ENCODE results near the gene GMDS. TPM values are rescaled to one million over a fixed set of nuclear protein-coding genes. Genes with fewer than 3 reads are reported as not detected.

GMDS gene
- total and polyA plus RNA-seq, 9 donors, result 6.6 to 20.6 (median 11.0) TPM

DNA sequence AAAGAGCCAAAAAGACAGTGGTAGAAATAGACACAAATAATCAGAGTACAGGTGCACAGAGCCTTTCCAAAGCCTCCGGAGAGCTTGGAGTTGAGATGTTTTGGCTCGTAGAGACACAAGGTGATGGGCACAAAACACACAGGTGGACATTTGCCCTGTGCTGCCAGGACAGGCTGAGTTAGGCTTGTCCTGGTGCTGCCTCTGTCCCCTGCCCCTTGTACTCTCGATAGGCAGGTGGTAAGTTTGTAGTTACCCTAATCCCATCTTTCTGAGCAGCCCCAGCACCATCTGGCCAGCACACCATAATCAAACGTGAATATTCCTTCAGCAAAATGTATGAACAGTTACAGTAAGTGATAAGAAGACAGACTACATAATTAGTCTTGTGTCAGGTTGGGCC is 540.2 kb downstream of the GMDS start:
- Histone ChIP-seq H3K4me3 (no peak overlapping the region), H3K27me3 (no peaks in the 10 kb centered on the region), H3K27ac (no peak overlapping the region), H3K4me1 (ENCODE audit: insufficient read depth) (no peaks in the 10 kb centered on the region), H3K36me3 (no peaks in the 10 kb centered on the region), H3K9me3 (no peaks in the 10 kb centered on the region)
- DNase-seq, result no peak
- TF ChIP-seq, protein P1, sequence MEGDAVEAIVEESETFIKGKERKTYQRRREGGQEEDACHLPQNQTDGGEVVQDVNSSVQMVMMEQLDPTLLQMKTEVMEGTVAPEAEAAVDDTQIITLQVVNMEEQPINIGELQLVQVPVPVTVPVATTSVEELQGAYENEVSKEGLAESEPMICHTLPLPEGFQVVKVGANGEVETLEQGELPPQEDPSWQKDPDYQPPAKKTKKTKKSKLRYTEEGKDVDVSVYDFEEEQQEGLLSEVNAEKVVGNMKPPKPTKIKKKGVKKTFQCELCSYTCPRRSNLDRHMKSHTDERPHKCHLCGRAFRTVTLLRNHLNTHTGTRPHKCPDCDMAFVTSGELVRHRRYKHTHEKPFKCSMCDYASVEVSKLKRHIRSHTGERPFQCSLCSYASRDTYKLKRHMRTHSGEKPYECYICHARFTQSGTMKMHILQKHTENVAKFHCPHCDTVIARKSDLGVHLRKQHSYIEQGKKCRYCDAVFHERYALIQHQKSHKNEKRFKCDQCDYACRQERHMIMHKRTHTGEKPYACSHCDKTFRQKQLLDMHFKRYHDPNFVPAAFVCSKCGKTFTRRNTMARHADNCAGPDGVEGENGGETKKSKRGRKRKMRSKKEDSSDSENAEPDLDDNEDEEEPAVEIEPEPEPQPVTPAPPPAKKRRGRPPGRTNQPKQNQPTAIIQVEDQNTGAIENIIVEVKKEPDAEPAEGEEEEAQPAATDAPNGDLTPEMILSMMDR (IDR thresholded peaks at IDR 0.05), result no peak
- no peak for TF ChIP-seq POLR2A (IDR thresholded peaks at IDR 0.05)
- TF ChIP-seq EP300 (IDR thresholded peaks at IDR 0.05), result no peak
- intact Hi-C loops (cut with DNase I), result no loop called here
- WGBS, 3 donors, result 86 to 89% (median 88%) methylated on average over 4 of the region's 4 CpGs

DNA sequence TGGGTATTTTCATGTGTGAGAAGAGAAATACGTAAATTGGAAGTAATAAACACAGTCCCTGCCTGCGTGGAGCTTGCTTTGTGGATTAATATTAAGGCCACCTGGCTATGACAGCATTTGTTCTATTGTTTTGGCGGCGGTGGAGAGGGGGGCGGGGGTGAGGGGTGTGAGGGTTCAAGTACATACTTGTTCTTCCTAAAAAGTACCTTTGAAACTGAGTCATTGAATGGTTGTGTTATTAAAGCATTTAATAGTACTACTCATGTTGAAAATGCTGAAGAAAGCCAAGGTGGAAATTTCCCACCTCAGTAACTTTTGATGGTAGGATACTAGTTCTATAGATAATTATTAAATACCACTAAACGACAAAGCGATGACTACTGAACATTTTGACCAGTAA is 540.7 kb downstream of the GMDS start:
- intact Hi-C loops (cut with DNase I), result no loop called here
- Histone ChIP-seq H3K4me1 (ENCODE audit: insufficient read depth) (no peaks in the 10 kb centered on the region), H3K4me3 (no peak overlapping the region), H3K36me3 (no peaks in the 10 kb centered on the region), H3K27ac (no peak overlapping the region), H3K9me3 (no peaks in the 10 kb centered on the region), H3K27me3 (no peaks in the 10 kb centered on the region)
- DNase-seq, result no peak
- 67 to 83% (median 79%) methylated on average over 7 of the region's 7 CpGs for WGBS, 3 donors
- no peak for TF ChIP-seq POLR2A (IDR thresholded peaks at IDR 0.05)
- TF ChIP-seq, protein P1 (IDR thresholded peaks at IDR 0.05), result no peak
- no peak for TF ChIP-seq EP300 (IDR thresholded peaks at IDR 0.05)

DNA sequence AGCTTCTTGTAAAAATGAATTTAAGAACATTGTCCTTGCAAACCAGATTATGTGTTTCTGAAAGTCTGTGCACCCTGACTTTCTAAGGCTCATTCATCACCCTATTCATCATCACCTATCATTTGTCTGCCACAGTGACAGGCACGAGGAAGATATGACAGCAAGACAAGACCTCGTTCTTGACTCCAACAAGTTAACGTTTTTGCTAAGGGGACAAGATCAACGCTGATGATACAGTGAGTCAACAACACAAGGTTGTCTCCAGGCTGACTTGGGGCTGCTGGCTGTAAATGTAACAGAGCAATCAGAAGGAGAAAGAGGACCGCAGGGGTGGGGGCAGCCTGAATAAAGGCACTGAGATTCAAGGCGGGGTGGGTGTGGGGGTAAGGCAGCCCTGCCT is 541.5 kb downstream of the GMDS start:
- no peaks in the 10 kb centered on the region for H3K9me3 ChIP-seq
- H3K4me1 ChIP-seq (ENCODE audit: insufficient read depth), result no peaks in the 10 kb centered on the region
- no peaks in the 10 kb centered on the region for H3K36me3 ChIP-seq
- H3K27me3 ChIP-seq, result no peaks in the 10 kb centered on the region
- intact Hi-C loops (cut with DNase I), result no loop called here
- 72 to 77% (median 77%) methylated on average over 6 of the region's 6 CpGs for WGBS, 3 donors
- H3K27ac ChIP-seq, result no peak overlapping the region
- H3K4me3 ChIP-seq, result no peak overlapping the region
- TF ChIP-seq EP300 (IDR thresholded peaks at IDR 0.05) (no peak), POLR2A (IDR thresholded peaks at IDR 0.05) (no peak)
- TF ChIP-seq, protein P1 (IDR thresholded peaks at IDR 0.05), result no peak
- DNase-seq, result no peak

DNA sequence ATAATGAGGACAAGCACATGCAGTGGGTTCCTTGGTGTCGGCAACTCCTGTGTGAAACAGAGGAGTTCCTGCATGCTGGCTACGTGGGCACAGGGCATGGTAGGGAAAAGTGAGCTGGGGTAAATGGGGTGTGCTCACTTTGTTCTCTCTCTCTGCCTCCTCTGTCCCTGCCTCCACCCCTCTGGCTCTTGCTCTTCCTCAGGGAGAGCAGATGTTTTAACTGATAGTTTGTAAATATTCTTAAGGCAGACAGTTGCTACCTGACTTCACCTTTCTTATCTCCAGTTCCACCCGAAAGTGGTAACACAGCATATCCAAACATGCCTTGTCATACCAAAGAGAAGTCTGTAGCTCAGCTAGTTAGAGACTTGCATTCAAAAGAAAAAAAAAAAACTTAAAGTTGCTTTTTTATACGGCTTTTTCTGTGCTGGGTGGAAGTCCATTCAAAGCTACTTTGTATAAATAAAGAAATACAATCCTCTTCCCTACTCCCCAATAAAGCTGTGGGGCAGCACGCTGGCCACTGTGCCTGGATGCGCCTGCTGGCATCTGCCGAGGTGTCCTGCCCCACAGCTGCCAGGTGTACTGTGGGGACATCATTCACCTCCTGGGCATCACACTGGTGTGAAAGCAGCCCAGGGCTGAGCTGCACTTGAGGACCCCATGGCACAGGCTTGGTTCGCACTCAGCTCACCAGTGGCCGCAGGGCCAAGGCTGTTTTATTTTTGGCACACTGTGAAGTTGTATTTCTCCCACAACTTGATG is 542.1 kb downstream of the GMDS start:
- no peak overlapping the region for H3K27ac ChIP-seq

More for the DNA sequence above, 542.1 kb downstream of the GMDS start:
- Histone ChIP-seq H3K9me3 (no peaks in the 10 kb centered on the region), H3K27me3 (no peaks in the 10 kb centered on the region), H3K4me3 (no peak overlapping the region), H3K4me1 (ENCODE audit: insufficient read depth) (no peaks in the 10 kb centered on the region), H3K36me3 (no peaks in the 10 kb centered on the region)
- intact Hi-C loops (cut with DNase I), result no loop called here
- TF ChIP-seq, protein P1 (IDR thresholded peaks at IDR 0.05), result no peak
- TF ChIP-seq POLR2A (IDR thresholded peaks at IDR 0.05), result no peak
- no peak for TF ChIP-seq EP300 (IDR thresholded peaks at IDR 0.05)
- no peak for DNase-seq
- 71 to 76% (median 75%) methylated on average over 9 of the region's 9 CpGs for WGBS, 3 donors

Data from ovary (tissue), 9 donors.